H7 (cell line): ENCODE measurements around the gene MRPL52. TPM values are rescaled to one million over a fixed set of nuclear protein-coding genes. Genes with fewer than 3 reads are reported as not detected.
"Not testable (repeated sequence)": the region's sequence is repeated elsewhere in the genome, so short reads cannot be mapped to it uniquely, and the experiment has no call there.

Experiments used
- DNase-seq: peaks from one replicate; pipeline ENCODE4 v3.0.0; 2012
- H3K27me3 ChIP-seq: 2 replicates; pipeline ENCODE4 v1.6.0; 2011; ENCODE audit warnings: mild to moderate bottlenecking, low read length; ENCODE audit not compliant: control insufficient read depth, insufficient read depth
- H3K36me3 ChIP-seq: replicated peaks from 2 replicates; pipeline ENCODE4 v1.5.1; 2011; ENCODE audit warnings: low read length; ENCODE audit not compliant: control insufficient read depth, insufficient read depth
- H3K4me3 ChIP-seq: 2 replicates; pipeline ENCODE4 v1.5.1; 2011; ENCODE audit warnings: low read depth, mild to moderate bottlenecking, control low read depth, low read length, moderate library complexity; ENCODE audit not compliant: insufficient read depth
- total RNA-seq: library from RNA; depleted of rRNA; stranded (reverse); fragments of >200 nt; shearing (Covaris generic); gene quantifications from 2 replicates; pipeline ENCODE4 v1.2.3, GENCODE V29; 2014

The MRPL52 gene
- total RNA-seq, 1 experiment from 2014 or later: 86.6 TPM

DNA sequence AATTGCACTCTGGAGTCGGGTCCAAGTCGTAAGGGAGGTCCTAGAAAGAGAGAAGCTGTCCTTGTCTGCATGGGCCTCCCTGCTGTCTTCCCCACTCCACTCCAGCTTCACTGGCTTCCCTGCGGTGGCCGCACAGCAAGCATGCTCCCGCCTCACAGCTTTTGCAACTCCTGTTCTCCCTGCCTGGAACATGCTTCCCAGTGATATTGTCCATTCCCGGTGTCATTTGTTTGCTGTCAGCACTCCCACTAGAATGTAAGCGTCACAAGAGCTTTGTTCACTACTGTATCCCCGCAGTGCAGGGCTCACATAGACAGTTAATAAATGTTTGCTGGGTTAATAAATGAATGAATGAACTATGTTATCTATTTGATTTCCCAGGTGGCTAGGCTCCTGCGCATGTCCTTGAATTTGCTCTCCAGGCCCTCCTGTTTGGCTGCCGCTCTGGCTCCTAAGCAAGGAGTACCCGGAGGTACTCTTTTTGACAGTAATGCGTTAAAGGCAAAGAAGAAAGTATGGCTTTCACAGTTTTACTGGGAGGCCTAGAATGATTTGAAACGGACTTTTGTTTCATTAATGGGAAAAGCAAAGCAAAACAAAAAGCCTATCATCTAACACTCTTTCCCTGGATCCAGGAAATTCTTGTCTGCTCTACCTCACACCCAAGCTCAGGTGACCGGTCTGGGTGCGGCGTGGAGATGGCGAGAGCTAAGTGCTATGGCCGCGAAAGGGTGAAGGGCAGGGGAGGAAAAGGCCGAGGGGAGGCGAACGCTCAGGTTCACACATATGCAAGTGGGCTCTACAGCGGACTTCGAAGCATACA is 8.3 kb upstream of the MRPL52 start:
- no peaks in the 10 kb centered on the region for H3K27me3 ChIP-seq

DNA sequence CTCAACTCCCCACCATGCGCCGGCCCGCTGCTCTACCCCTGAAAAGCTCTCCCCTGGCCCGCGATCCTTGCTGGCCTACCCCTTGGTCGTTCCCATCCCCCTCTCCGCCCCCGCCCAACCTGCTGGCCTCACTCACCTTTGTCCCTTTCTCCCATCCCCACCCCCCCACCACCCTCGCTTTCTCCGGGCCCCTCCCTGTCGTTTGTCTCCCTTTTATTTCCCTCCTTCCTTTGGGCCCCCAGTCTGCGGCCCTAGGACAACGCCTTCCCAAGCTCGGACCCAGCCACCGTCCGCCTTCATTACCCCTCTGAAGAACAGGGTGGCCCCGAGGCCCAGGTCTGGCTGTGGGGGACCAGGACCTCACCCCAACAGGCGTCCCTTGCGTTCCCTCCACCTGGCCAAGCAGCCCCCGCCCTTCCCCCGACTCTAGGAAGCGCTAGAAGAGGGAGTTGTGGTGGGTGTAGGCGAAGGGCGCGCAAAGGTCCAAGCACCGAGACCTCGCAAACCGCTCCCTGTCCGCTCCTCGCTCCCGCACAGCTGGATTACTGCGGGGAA is 7.6 kb upstream of the MRPL52 start:
- no peaks in the 10 kb centered on the region for H3K36me3 ChIP-seq
- H3K27me3 ChIP-seq: no peaks in the 10 kb centered on the region
- H3K4me3 ChIP-seq: peak overlapping the region; percentile 76
- peak; percentile 92 for DNase-seq

More for the DNA sequence above, 8.3 kb upstream of the MRPL52 start:
- peak; percentile 44 for DNase-seq
- no peaks in the 10 kb centered on the region for H3K36me3 ChIP-seq
- peak overlapping the region; percentile 76 for H3K4me3 ChIP-seq

DNA sequence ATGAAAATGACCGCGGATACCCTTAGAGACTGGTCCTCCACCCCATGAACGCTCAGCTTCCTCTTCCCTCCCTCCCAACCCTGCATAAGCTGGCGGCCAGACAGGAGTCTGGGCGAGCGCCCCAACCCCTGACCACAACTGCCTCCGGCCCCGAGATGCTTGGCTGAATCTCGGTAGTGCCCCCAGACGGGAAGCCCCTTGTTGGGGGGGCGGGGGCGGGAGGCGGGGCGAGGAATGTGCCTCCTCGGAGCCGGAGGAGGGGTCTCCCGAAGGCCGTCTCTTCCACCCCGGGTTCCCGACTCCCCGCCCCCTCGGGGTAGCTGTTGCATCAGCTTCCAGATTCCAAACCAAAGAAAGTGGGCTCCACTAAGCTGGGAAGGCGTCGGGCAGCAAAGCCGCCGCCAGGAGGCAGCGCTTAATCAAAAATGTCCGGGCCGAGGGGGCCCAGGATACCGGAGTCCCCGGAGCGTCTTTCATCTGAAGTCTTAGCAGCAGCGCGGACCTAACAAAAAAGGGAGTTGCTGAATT is 7.1 kb upstream of the MRPL52 start:
- H3K27me3 ChIP-seq: no peaks in the 10 kb centered on the region
- H3K4me3 ChIP-seq: peak overlapping the region; percentile 76
- H3K36me3 ChIP-seq: no peaks in the 10 kb centered on the region
- peak; percentile 98 for DNase-seq

- no peaks in the 10 kb centered on the region; the same call in 1 of the 2 replicates for H3K27me3 ChIP-seq
- peak; percentile 13 for DNase-seq
- no peak overlapping the region for H3K4me3 ChIP-seq
Measured at GRCh38 chr14:22824711-22825359, 4.9 kb upstream of the MRPL52 start.

DNA sequence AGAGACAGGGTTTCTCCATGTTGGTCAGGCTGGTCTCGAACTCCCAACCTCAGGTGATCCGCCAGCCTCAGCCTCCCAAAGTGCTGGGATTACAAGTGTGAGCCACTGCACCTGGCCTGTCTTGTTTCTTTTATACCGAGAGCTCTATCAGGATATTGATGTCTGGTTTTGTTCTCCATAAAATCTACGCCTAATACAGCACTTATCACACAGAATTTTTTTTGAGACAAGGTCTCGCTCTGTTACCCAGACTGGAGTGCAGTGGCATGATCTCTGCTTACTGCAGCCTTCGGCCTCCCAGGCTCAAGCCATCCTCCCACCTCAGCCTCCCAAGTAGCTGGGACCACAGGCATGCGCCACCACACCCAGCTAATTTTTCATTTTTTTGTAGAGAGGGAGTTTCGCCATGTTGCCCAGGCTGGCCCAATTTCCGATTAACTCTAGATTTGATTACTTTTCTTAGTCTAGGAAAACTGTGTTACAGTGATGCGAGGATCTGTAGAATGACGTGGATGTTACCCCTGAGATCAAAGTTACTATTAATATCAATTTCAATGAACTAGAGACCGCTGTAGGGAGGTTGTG is 519 bp upstream of the MRPL52 start:
- not testable (repeated sequence) for H3K27me3 ChIP-seq, H3K36me3 ChIP-seq, DNase-seq
- H3K4me3 ChIP-seq: peak overlapping the region; percentile 92; the same call in 1 of the 2 replicates

More at GRCh38 chr14:22824711-22825359, 4.9 kb upstream of the MRPL52 start:
- no peaks in the 10 kb centered on the region for H3K36me3 ChIP-seq

GRCh38 chr14:22830443-22831010 is 840 bp downstream of the MRPL52 start:
- Histone ChIP-seq H3K4me3 (peak overlapping the region; percentile 92), H3K27me3 (no peaks in the 10 kb centered on the region; the same call in 1 of the 2 replicates), H3K36me3 (peaks cover 15% of the 10 kb centered on the region)
- DNase-seq: no peak

- peaks cover 15% of the 10 kb centered on the region for H3K36me3 ChIP-seq
Measured at GRCh38 chr14:22835505-22835904, 5.8 kb downstream of the MRPL52 start.

GRCh38 chr14:22836301-22837113 is 6.8 kb downstream of the MRPL52 start, which contains the start of gene MMP14:
TSS of gene MMP14 (plus strand) at chr14:22836585. CDS start at chr14:22836818, 233 bp downstream.
- Histone ChIP-seq H3K36me3 (peaks cover 13% of the 10 kb centered on the region), H3K27me3 (no peaks in the 10 kb centered on the region; the same call in 1 of the 2 replicates), H3K4me3 (peak within 1 kb of the TSS; percentile 85)
- peak; percentile 88 for DNase-seq

More at GRCh38 chr14:22835505-22835904, 5.8 kb downstream of the MRPL52 start:
- no peaks in the 10 kb centered on the region; the same call in 1 of the 2 replicates for H3K27me3 ChIP-seq
- DNase-seq: peak; percentile 20
- H3K4me3 ChIP-seq: no peak overlapping the region

GRCh38 chr14:22837114-22837749 is 7.5 kb downstream of the MRPL52 start:
- Histone ChIP-seq H3K4me3 (peak overlapping the region; percentile 85), H3K36me3 (peaks cover 19% of the 10 kb centered on the region), H3K27me3 (no peaks in the 10 kb centered on the region; the same call in 1 of the 2 replicates)
- peak; percentile 83 for DNase-seq

- peaks cover 24% of the 10 kb centered on the region for H3K36me3 ChIP-seq
- no peaks in the 10 kb centered on the region; the same call in 1 of the 2 replicates for H3K27me3 ChIP-seq
- peak; percentile 81 for DNase-seq
- peak overlapping the region; percentile 85 for H3K4me3 ChIP-seq
Measured at GRCh38 chr14:22837750-22838538, 8.3 kb downstream of the MRPL52 start.

DNA sequence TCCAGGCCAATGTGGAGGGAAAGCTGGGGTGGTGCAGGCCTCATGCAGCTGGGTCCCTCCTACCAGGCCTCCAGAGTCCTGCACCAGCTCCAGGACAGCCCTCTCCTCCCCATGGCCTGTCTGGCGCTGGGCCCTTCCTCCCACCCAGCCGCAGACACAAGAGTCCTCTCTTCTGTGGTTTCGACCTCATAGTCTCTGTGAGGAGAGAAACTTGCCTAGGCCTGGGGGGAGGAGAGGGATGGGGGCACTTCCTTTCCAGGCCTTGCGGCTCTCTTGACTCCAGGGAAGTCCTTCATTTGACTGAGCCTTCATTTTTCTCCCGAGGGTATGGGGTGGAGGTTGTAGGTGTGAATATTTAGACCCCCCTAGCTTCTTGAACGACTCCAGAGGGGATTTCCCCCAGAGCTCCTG is 8.9 kb downstream of the MRPL52 start:
- Histone ChIP-seq H3K27me3 (no peaks in the 10 kb centered on the region; the same call in 1 of the 2 replicates), H3K4me3 (peak overlapping the region; percentile 85; the same call in 1 of the 2 replicates), H3K36me3 (peaks cover 24% of the 10 kb centered on the region)
- DNase-seq: peak; percentile 65

DNA sequence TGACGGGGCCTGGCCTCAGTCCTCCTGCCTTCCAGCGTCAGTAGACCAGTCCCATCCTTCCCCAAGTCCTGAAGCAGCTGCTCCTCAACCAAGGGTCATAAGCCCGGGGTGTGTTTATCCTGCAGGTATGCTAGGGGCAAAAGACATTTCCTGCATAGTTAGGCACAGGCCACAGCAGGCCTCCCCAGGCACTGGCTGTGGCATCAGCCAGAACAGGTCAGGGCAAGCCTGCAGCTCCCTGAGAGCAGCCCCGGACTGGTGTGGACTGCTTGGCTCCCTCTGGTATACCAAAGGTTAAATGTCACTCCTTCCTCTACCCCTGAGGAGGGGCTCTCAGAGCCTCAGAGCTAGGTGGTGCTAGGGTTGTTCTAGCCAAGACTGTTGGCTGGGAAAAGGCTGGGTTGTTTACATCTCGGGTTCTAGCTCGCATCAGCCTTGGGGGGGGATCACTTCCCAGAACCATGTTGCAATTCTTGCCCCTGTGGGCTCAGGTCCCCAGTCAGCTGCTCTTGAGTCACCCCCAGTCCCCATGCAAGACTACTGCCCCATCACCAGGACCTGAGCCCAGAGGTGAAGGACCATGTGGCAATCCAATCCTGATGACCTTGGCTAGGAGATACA is 9.6 kb downstream of the MRPL52 start:
- H3K4me3 ChIP-seq: no peak overlapping the region
- DNase-seq: peak; percentile 46
- peaks cover 19% of the 10 kb centered on the region for H3K36me3 ChIP-seq
- H3K27me3 ChIP-seq: no peaks in the 10 kb centered on the region; the same call in 1 of the 2 replicates
